GM19193 (cell line): ENCODE measurements around the gene DNAH3.

Source experiments
- POLR2A ChIP-seq: IDR thresholded peaks from 4 replicates; pipeline ENCODE4 v1.6.1; 2011; ENCODE audit not compliant: insufficient read depth, insufficient read length; ENCODE audit errors: extremely low read depth

DNAH3 gene

GRCh38 chr16:21001262-21001661 lies 149.4 kb downstream of the DNAH3 start:
- no peak for TF ChIP-seq POLR2A

- TF ChIP-seq POLR2A: no peak
These were observed 153.5 kb downstream of the DNAH3 start for GRCh38 chr16:20997147-20997546.

GRCh38 chr16:20995711-20996110 lies 154.9 kb downstream of the DNAH3 start:
- TF ChIP-seq POLR2A: no peak

GRCh38 chr16:20987049-20987448 lies 163.6 kb downstream of the DNAH3 start:
- TF ChIP-seq POLR2A: no peak

- TF ChIP-seq POLR2A: no peak
These were observed 166.6 kb downstream of the DNAH3 start for GRCh38 chr16:20984019-20984418.

- no peak for TF ChIP-seq POLR2A
These were observed 174.1 kb downstream of the DNAH3 start for GRCh38 chr16:20976576-20976975.

- TF ChIP-seq POLR2A: no peak
These were observed 179.2 kb downstream of the DNAH3 start for GRCh38 chr16:20971401-20971800.

GRCh38 chr16:20969386-20969785 lies 181.3 kb downstream of the DNAH3 start:
- no peak for TF ChIP-seq POLR2A

GRCh38 chr16:20968765-20969164 lies 181.9 kb downstream of the DNAH3 start:
- no peak for TF ChIP-seq POLR2A

GRCh38 chr16:20960899-20961298 lies 189.7 kb downstream of the DNAH3 start:
- TF ChIP-seq POLR2A: no peak

GRCh38 chr16:20957153-20957552 lies 193.5 kb downstream of the DNAH3 start:
- no peak for TF ChIP-seq POLR2A

GRCh38 chr16:20956319-20956718 lies 194.3 kb downstream of the DNAH3 start:
- no peak for TF ChIP-seq POLR2A

GRCh38 chr16:20954574-20954973 lies 196.1 kb downstream of the DNAH3 start:
- no peak for TF ChIP-seq POLR2A

GRCh38 chr16:20952139-20952920 lies 198.3 kb downstream of the DNAH3 start:
- TF ChIP-seq POLR2A: no peak

GRCh38 chr16:20950294-20950693 lies 200.4 kb downstream of the DNAH3 start:
- no peak for TF ChIP-seq POLR2A

- TF ChIP-seq POLR2A: no peak
These were observed 201.0 kb downstream of the DNAH3 start for GRCh38 chr16:20949660-20950059.

- TF ChIP-seq POLR2A: no peak
These were observed 202.2 kb downstream of the DNAH3 start for GRCh38 chr16:20948444-20948843.
